ENCODE data around the gene TOR1B.
"Not testable (repeated sequence)": the region's sequence is repeated elsewhere in the genome, so short reads cannot be mapped to it uniquely, and the experiment has no call there.

Gene TOR1B

DNA sequence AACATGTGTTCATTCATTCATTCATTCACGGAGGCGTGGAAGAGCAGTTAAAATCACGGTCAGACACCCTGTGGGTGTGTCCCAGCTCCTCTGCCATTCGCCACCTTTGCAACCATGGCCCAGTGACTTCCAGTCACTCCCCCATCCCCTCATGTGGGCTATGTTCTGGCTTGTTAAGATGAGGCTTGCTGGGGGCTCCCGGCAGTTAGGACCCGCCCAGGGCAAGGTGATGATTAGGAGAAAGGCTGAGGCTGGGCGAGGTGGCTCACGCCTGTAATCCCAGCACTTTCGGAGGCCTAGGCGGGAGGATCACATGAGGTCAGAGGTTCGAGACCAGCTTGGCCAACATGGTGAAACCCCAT is 25.2 kb upstream of the TOR1B start:
- Histone ChIP-seq H3K4me1 (ENCODE audit: control insufficient read depth, low read depth, low read length) (peaks cover 5% of the 10 kb centered on the region), H3K27me3 (ENCODE audit: control insufficient read depth, insufficient read depth, low read length) (no peaks in the 10 kb centered on the region), H3K4me3 (ENCODE audit: low read length) (no peak overlapping the region), H3K9me3 (ENCODE audit: control insufficient read depth, low read depth, low read length) (no peaks in the 10 kb centered on the region), H3K27ac (ENCODE audit: low read length) (no peak overlapping the region), H3K36me3 (ENCODE audit: control insufficient read depth, low read depth, low read length) (no peaks in the 10 kb centered on the region), H3K9ac (ENCODE audit: low read length) (no peak overlapping the region)

- Histone ChIP-seq H3K4me3 (ENCODE audit: low read length) (no peak overlapping the region), H3K4me1 (ENCODE audit: control insufficient read depth, low read depth, low read length) (peaks cover 5% of the 10 kb centered on the region), H3K27me3 (ENCODE audit: control insufficient read depth, insufficient read depth, low read length) (no peaks in the 10 kb centered on the region), H3K27ac (ENCODE audit: low read length) (no peak overlapping the region), H3K9ac (ENCODE audit: low read length) (no peak overlapping the region), H3K9me3 (ENCODE audit: control insufficient read depth, low read depth, low read length) (no peaks in the 10 kb centered on the region), H3K36me3 (ENCODE audit: control insufficient read depth, low read depth, low read length) (no peaks in the 10 kb centered on the region)
These were observed 24.5 kb upstream of the TOR1B start for GRCh38 chr9:129778469-129778868.

DNA sequence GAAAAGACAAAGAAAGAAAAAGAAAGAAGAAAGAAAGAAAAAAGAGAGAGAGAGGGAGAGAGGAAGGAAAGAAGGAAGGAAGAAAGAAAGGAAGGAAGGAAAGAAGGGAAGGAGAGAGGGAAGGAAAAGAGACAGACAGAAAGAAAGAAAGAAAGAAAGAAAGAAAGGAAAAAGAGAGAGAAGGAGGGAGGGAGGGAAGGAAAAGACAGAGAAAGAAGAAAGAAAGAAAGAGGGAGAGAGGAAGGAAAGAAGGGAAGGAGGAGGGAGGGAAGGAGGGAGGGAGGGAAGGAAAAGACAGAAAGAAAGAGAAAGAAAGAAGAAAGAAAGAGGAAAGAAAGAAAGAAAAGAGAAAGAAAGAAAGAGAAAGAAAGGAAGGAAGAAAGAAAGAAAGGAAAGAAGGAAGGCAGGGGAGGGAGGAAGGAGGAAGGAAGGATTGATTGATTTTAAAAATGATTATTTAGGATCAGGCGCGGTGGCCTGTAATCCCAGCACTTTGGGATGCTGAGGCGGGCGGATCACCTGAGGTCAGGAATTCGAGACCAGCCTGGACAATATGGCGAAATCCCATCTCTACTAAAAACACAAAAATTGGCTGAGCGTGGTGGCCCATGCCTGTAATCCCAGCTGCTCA is 23.3 kb upstream of the TOR1B start:
- no peak overlapping the region for H3K27ac ChIP-seq (ENCODE audit: low read length)
- no peaks in the 10 kb centered on the region for H3K9me3 ChIP-seq (ENCODE audit: control insufficient read depth, low read depth, low read length)
- peaks cover 5% of the 10 kb centered on the region for H3K4me1 ChIP-seq (ENCODE audit: control insufficient read depth, low read depth, low read length)
- H3K36me3 ChIP-seq (ENCODE audit: control insufficient read depth, low read depth, low read length): no peaks in the 10 kb centered on the region
- no peak overlapping the region for H3K9ac ChIP-seq (ENCODE audit: low read length)
- H3K27me3 ChIP-seq (ENCODE audit: control insufficient read depth, insufficient read depth, low read length): no peaks in the 10 kb centered on the region
- H3K4me3 ChIP-seq (ENCODE audit: low read length): no peak overlapping the region

- Histone ChIP-seq H3K36me3 (ENCODE audit: control insufficient read depth, low read depth, low read length) (no peaks in the 10 kb centered on the region), H3K4me3 (ENCODE audit: low read length) (no peak overlapping the region), H3K27me3 (ENCODE audit: control insufficient read depth, insufficient read depth, low read length) (no peaks in the 10 kb centered on the region), H3K9me3 (ENCODE audit: control insufficient read depth, low read depth, low read length) (no peaks in the 10 kb centered on the region), H3K27ac (ENCODE audit: low read length) (no peak overlapping the region), H3K4me1 (ENCODE audit: control insufficient read depth, low read depth, low read length) (peaks cover 5% of the 10 kb centered on the region), H3K9ac (ENCODE audit: low read length) (no peak overlapping the region)
These were observed 21.9 kb upstream of the TOR1B start for GRCh38 chr9:129781131-129781530.

DNA sequence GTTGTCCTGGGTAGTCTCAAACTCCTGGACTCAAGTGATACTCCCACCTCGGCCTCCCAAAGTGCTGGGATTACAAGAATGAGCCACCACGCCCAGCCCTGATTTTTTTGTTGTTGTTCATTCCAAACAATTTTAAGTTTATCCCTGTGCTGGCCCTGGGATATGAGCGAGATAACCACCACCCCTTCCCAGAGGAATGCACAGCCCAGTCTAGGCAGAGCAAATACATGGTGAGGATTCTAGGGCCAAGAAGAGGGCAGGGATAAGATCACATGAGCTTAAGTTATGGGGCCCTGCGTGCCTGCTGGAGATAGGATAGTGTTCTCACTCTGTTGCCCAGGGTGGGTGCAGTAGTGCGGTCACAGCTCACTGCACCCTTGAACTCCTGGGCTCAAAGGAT is 21.0 kb upstream of the TOR1B start:
- Histone ChIP-seq H3K27me3 (ENCODE audit: control insufficient read depth, insufficient read depth, low read length) (no peaks in the 10 kb centered on the region), H3K9me3 (ENCODE audit: control insufficient read depth, low read depth, low read length) (no peaks in the 10 kb centered on the region), H3K9ac (ENCODE audit: low read length) (no peak overlapping the region), H3K4me3 (ENCODE audit: low read length) (no peak overlapping the region), H3K4me1 (ENCODE audit: control insufficient read depth, low read depth, low read length) (no peaks in the 10 kb centered on the region), H3K36me3 (ENCODE audit: control insufficient read depth, low read depth, low read length) (no peaks in the 10 kb centered on the region), H3K27ac (ENCODE audit: low read length) (no peak overlapping the region)

DNA sequence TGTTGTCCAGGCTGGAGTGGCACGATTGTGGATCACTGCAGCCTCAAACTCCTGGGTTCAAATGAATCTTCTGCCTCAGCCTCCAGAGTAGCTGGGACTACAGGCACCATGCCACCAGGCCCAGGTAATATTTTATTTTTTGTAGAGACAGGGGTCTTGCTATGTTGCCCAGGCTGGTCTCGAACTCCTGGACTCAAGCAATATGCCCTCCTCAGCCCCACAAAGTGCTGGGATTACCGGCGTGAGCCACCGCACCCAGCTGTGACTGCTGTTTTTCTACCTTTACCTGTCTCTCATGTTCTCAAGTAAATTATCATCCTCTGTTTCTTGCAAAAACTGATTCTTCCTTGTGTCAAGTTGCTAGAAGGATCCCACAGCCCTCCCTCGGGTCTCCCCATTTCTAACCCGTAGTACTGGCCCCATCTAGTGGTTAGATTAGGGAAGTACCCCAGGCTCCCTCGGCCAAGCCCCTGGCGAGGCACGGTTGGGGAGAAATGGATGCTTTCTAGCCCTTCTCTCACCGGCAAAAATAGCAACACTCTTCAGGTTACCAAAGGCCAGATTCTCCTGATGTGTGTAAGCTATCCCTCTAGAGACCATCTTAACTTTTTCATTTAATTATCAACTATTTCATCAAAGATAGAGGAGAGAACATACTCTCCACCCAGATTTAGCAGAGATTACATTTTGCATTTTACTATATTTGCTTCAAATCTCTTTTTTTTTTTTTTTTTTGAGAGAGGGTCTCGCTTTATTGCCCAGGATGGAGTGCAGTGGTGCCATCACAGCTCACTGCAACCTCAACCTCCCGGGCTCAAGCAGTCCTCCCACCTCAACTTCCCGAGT is 19.2 kb upstream of the TOR1B start:
- H3K4me1 ChIP-seq (ENCODE audit: control insufficient read depth, low read depth, low read length): no peaks in the 10 kb centered on the region
- no peak overlapping the region for H3K9ac ChIP-seq (ENCODE audit: low read length)
- no peak overlapping the region for H3K4me3 ChIP-seq (ENCODE audit: low read length)
- no peaks in the 10 kb centered on the region for H3K9me3 ChIP-seq (ENCODE audit: control insufficient read depth, low read depth, low read length)
- no peak overlapping the region for H3K27ac ChIP-seq (ENCODE audit: low read length)
- H3K36me3 ChIP-seq (ENCODE audit: control insufficient read depth, low read depth, low read length): no peaks in the 10 kb centered on the region
- no peaks in the 10 kb centered on the region for H3K27me3 ChIP-seq (ENCODE audit: control insufficient read depth, insufficient read depth, low read length)

DNA sequence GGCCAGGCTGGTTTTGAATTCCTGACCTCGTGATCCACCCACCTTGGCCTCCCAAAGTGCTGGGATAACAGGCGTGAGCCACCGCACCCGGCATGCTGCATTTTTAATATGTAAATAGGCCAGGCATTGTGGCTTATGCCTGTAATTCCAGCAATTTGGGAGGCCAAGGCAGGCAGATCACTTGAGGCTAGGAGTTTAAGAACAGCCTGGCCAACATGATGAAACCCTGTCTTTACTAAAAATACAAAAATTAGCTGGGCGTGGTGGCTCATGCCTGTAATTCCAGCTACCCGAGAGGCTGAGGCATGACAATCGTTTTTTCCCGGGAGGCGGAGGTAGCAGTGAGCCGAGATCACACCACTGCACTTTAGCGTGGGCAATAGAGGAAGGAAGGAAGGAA is 18.0 kb upstream of the TOR1B start:
- H3K27me3 ChIP-seq (ENCODE audit: control insufficient read depth, insufficient read depth, low read length); H3K27ac ChIP-seq (ENCODE audit: low read length); H3K4me1 ChIP-seq (ENCODE audit: control insufficient read depth, low read depth, low read length); H3K9me3 ChIP-seq (ENCODE audit: control insufficient read depth, low read depth, low read length); H3K9ac ChIP-seq (ENCODE audit: low read length); H3K4me3 ChIP-seq (ENCODE audit: low read length); H3K36me3 ChIP-seq (ENCODE audit: control insufficient read depth, low read depth, low read length): not testable (repeated sequence)

GRCh38 chr9:129785866-129786265 is 17.1 kb upstream of the TOR1B start:
- H3K27me3 ChIP-seq (ENCODE audit: control insufficient read depth, insufficient read depth, low read length): no peaks in the 10 kb centered on the region
- H3K9ac ChIP-seq (ENCODE audit: low read length): no peak overlapping the region
- no peak overlapping the region for H3K4me3 ChIP-seq (ENCODE audit: low read length)
- H3K36me3 ChIP-seq (ENCODE audit: control insufficient read depth, low read depth, low read length): no peaks in the 10 kb centered on the region
- H3K4me1 ChIP-seq (ENCODE audit: control insufficient read depth, low read depth, low read length): no peaks in the 10 kb centered on the region
- no peak overlapping the region for H3K27ac ChIP-seq (ENCODE audit: low read length)
- no peaks in the 10 kb centered on the region for H3K9me3 ChIP-seq (ENCODE audit: control insufficient read depth, low read depth, low read length)

- no peak overlapping the region for H3K9ac ChIP-seq (ENCODE audit: low read length)
- H3K9me3 ChIP-seq (ENCODE audit: control insufficient read depth, low read depth, low read length): no peaks in the 10 kb centered on the region
- H3K27me3 ChIP-seq (ENCODE audit: control insufficient read depth, insufficient read depth, low read length): no peaks in the 10 kb centered on the region
- no peak overlapping the region for H3K4me3 ChIP-seq (ENCODE audit: low read length)
- no peaks in the 10 kb centered on the region for H3K4me1 ChIP-seq (ENCODE audit: control insufficient read depth, low read depth, low read length)
- H3K27ac ChIP-seq (ENCODE audit: low read length): no peak overlapping the region
- no peaks in the 10 kb centered on the region for H3K36me3 ChIP-seq (ENCODE audit: control insufficient read depth, low read depth, low read length)
These were observed 16.5 kb upstream of the TOR1B start for GRCh38 chr9:129786481-129786880.

- Histone ChIP-seq H3K27ac (ENCODE audit: low read length) (no peak overlapping the region), H3K9me3 (ENCODE audit: control insufficient read depth, low read depth, low read length) (no peaks in the 10 kb centered on the region)
These were observed 8.4 kb upstream of the TOR1B start for GRCh38 chr9:129794549-129794948.

GRCh38 chr9:129796029-129796428 is 7.0 kb upstream of the TOR1B start:
- not testable (repeated sequence) for H3K27me3 ChIP-seq (ENCODE audit: control insufficient read depth, insufficient read depth, low read length); H3K9me3 ChIP-seq (ENCODE audit: control insufficient read depth, low read depth, low read length); H3K36me3 ChIP-seq (ENCODE audit: control insufficient read depth, low read depth, low read length); H3K4me1 ChIP-seq (ENCODE audit: control insufficient read depth, low read depth, low read length); H3K4me3 ChIP-seq (ENCODE audit: low read length); H3K9ac ChIP-seq (ENCODE audit: low read length); H3K27ac ChIP-seq (ENCODE audit: low read length)

More at GRCh38 chr9:129794549-129794948, 8.4 kb upstream of the TOR1B start:
- Histone ChIP-seq H3K4me1 (ENCODE audit: control insufficient read depth, low read depth, low read length) (no peaks in the 10 kb centered on the region), H3K9ac (ENCODE audit: low read length) (no peak overlapping the region), H3K27me3 (ENCODE audit: control insufficient read depth, insufficient read depth, low read length) (no peaks in the 10 kb centered on the region), H3K36me3 (ENCODE audit: control insufficient read depth, low read depth, low read length) (no peaks in the 10 kb centered on the region), H3K4me3 (ENCODE audit: low read length) (no peak overlapping the region)

- Histone ChIP-seq H3K36me3 (ENCODE audit: control insufficient read depth, low read depth, low read length) (no peaks in the 10 kb centered on the region), H3K27ac (ENCODE audit: low read length) (no peak overlapping the region), H3K9ac (ENCODE audit: low read length) (no peak overlapping the region), H3K9me3 (ENCODE audit: control insufficient read depth, low read depth, low read length) (no peaks in the 10 kb centered on the region), H3K4me3 (ENCODE audit: low read length) (no peak overlapping the region), H3K27me3 (ENCODE audit: control insufficient read depth, insufficient read depth, low read length) (no peaks in the 10 kb centered on the region), H3K4me1 (ENCODE audit: control insufficient read depth, low read depth, low read length) (no peaks in the 10 kb centered on the region)
These were observed 4.0 kb upstream of the TOR1B start for GRCh38 chr9:129798973-129799372.

All from iPS-18a (cell line).